Activated T-helper 1 cell treated with anti-CD3 and anti-CD28 coated beads, Interleukin-12 subunit alpha, Interleukin-12 subunit beta, Interleukin-2, Interleukin-4 antibody, amounts not matched to agents 30 ng/mL and 10 ng/mL and 1 ng/mL, durations not matched to agents 14 hours and 24 hours and 36 hours (primary cell): Measurements from ENCODE around the gene TOB1. TPM values are rescaled to one million over a fixed set of nuclear protein-coding genes. Genes with fewer than 3 reads are reported as not detected.

Experiments used
- DNase-seq: peaks from one replicate; pipeline ENCODE4 v3.0.0; 2021; ENCODE audit warnings: low spot score
- H3K27ac Mint-ChIP-seq: one replicate; pipeline ENCODE4 v1.8.0; 2021; ENCODE audit warnings: mild to moderate bottlenecking, mixed read lengths
- H3K27me3 Mint-ChIP-seq: one replicate; pipeline ENCODE4 v1.8.0; 2022; ENCODE audit warnings: mild to moderate bottlenecking, moderate library complexity, mixed read lengths; ENCODE audit not compliant: insufficient read depth
- H3K36me3 Mint-ChIP-seq: one replicate; pipeline ENCODE4 v1.8.0; 2021; ENCODE audit warnings: low read depth, mixed read lengths
- H3K4me1 Mint-ChIP-seq: one replicate; pipeline ENCODE4 v1.8.0; 2021; ENCODE audit warnings: low read depth, mixed read lengths
- H3K4me3 Mint-ChIP-seq: one replicate; pipeline ENCODE4 v1.8.0; 2021; ENCODE audit warnings: mild to moderate bottlenecking, moderate library complexity, mixed read lengths
- H3K9me3 Mint-ChIP-seq: one replicate; pipeline ENCODE4 v1.8.0; 2021; ENCODE audit warnings: mixed read lengths
- intact Hi-C: fragments of 100-400 bp; cut with micrococcal nuclease; formaldehyde crosslinking; loops from one replicate; pipeline ENCODE4 v1.15.1; 2024
- total RNA-seq: library from RNA; stranded (reverse); gene quantifications from 2 replicates; pipeline ENCODE4 v1.2.3, GENCODE V29; 2022

TOB1 gene
- total RNA-seq, 1 donor from 2014 or later: 35.5 TPM

- no peaks in the 10 kb centered on the region for H3K36me3 Mint-ChIP-seq
- no peak overlapping the region for H3K27ac Mint-ChIP-seq
- H3K9me3 Mint-ChIP-seq: no peaks in the 10 kb centered on the region
- intact Hi-C loops: no loop called here
- peaks cover 19% of the 10 kb centered on the region for H3K27me3 Mint-ChIP-seq
- H3K4me3 Mint-ChIP-seq: no peak overlapping the region
- no peak for DNase-seq
- no peaks in the 10 kb centered on the region for H3K4me1 Mint-ChIP-seq
These were observed 41.0 kb downstream of the TOB1 start for GRCh38 chr17:50825188-50825587.

GRCh38 chr17:50824429-50824828 lies 41.7 kb downstream of the TOB1 start:
- H3K9me3 Mint-ChIP-seq: no peaks in the 10 kb centered on the region
- H3K27ac Mint-ChIP-seq: no peak overlapping the region
- peaks cover 16% of the 10 kb centered on the region for H3K27me3 Mint-ChIP-seq
- H3K4me1 Mint-ChIP-seq: no peaks in the 10 kb centered on the region
- intact Hi-C loops: no loop called here
- no peaks in the 10 kb centered on the region for H3K36me3 Mint-ChIP-seq
- no peak overlapping the region for H3K4me3 Mint-ChIP-seq
- no peak for DNase-seq

GRCh38 chr17:50822550-50822949 lies 43.6 kb downstream of the TOB1 start:
- Mint-ChIP-seq H3K36me3 (no peaks in the 10 kb centered on the region), H3K4me3 (no peak overlapping the region), H3K4me1 (peaks cover 8% of the 10 kb centered on the region), H3K9me3 (no peaks in the 10 kb centered on the region), H3K27ac (no peak overlapping the region), H3K27me3 (peaks cover 11% of the 10 kb centered on the region)
- intact Hi-C loops: no loop called here
- DNase-seq: no peak

GRCh38 chr17:50820651-50821050 lies 45.5 kb downstream of the TOB1 start:
- Mint-ChIP-seq H3K4me1 (peaks cover 8% of the 10 kb centered on the region), H3K9me3 (no peaks in the 10 kb centered on the region), H3K27ac (no peak overlapping the region), H3K4me3 (no peak overlapping the region), H3K36me3 (no peaks in the 10 kb centered on the region), H3K27me3 (peaks cover 15% of the 10 kb centered on the region)
- no peak for DNase-seq
- intact Hi-C loops: no loop called here

- H3K36me3 Mint-ChIP-seq: no peaks in the 10 kb centered on the region
- H3K4me1 Mint-ChIP-seq: peaks cover 8% of the 10 kb centered on the region
- H3K9me3 Mint-ChIP-seq: no peaks in the 10 kb centered on the region
- no peak for DNase-seq
- no peak overlapping the region for H3K4me3 Mint-ChIP-seq
- H3K27ac Mint-ChIP-seq: peak overlapping the region; percentile 1
- intact Hi-C loops: no loop called here
- H3K27me3 Mint-ChIP-seq: peaks cover 15% of the 10 kb centered on the region
These were observed 47.1 kb downstream of the TOB1 start for GRCh38 chr17:50818921-50819657.

GRCh38 chr17:50818261-50818660 lies 47.9 kb downstream of the TOB1 start:
- intact Hi-C loops: no loop called here
- no peak overlapping the region for H3K4me3 Mint-ChIP-seq
- peaks cover 8% of the 10 kb centered on the region for H3K4me1 Mint-ChIP-seq

GRCh38 chr17:50817838-50818237 lies 48.3 kb downstream of the TOB1 start:
- DNase-seq: no peak
- peaks cover 19% of the 10 kb centered on the region for H3K27me3 Mint-ChIP-seq

More at GRCh38 chr17:50818261-50818660, 47.9 kb downstream of the TOB1 start:
- no peaks in the 10 kb centered on the region for H3K9me3 Mint-ChIP-seq
- peaks cover 19% of the 10 kb centered on the region for H3K27me3 Mint-ChIP-seq
- no peaks in the 10 kb centered on the region for H3K36me3 Mint-ChIP-seq
- no peak overlapping the region for H3K27ac Mint-ChIP-seq
- DNase-seq: no peak

GRCh38 chr17:50816771-50817751 lies 49.1 kb downstream of the TOB1 start:
- H3K9me3 Mint-ChIP-seq: no peaks in the 10 kb centered on the region
- H3K27me3 Mint-ChIP-seq: peaks cover 19% of the 10 kb centered on the region
- H3K27ac Mint-ChIP-seq: no peak overlapping the region
- no peaks in the 10 kb centered on the region for H3K36me3 Mint-ChIP-seq
- no peak overlapping the region for H3K4me3 Mint-ChIP-seq
- peak; percentile 34 for DNase-seq
- H3K4me1 Mint-ChIP-seq: peaks cover 8% of the 10 kb centered on the region
- intact Hi-C loops: loop anchor here (1.0 kb wide), 1 partner anchor 24 kb away; no protein-coding TSS in a partner anchor

More at GRCh38 chr17:50817838-50818237, 48.3 kb downstream of the TOB1 start:
- no peak overlapping the region for H3K4me3 Mint-ChIP-seq
- intact Hi-C loops: loop anchor here (1.0 kb wide), 1 partner anchor 23 kb away; no protein-coding TSS in a partner anchor
- no peaks in the 10 kb centered on the region for H3K36me3 Mint-ChIP-seq
- H3K9me3 Mint-ChIP-seq: no peaks in the 10 kb centered on the region
- peaks cover 8% of the 10 kb centered on the region for H3K4me1 Mint-ChIP-seq
- H3K27ac Mint-ChIP-seq: no peak overlapping the region

- Mint-ChIP-seq H3K27ac (no peak overlapping the region), H3K9me3 (no peaks in the 10 kb centered on the region), H3K27me3 (peaks cover 16% of the 10 kb centered on the region), H3K36me3 (no peaks in the 10 kb centered on the region), H3K4me3 (no peak overlapping the region), H3K4me1 (peaks cover 8% of the 10 kb centered on the region)
- intact Hi-C loops: no loop called here
- DNase-seq: no peak
These were observed 49.9 kb downstream of the TOB1 start for GRCh38 chr17:50816271-50816670.

- DNase-seq: no peak
- H3K9me3 Mint-ChIP-seq: no peaks in the 10 kb centered on the region
- peaks cover 8% of the 10 kb centered on the region for H3K4me1 Mint-ChIP-seq
- H3K27ac Mint-ChIP-seq: no peak overlapping the region
- no peak overlapping the region for H3K4me3 Mint-ChIP-seq
- peaks cover 13% of the 10 kb centered on the region for H3K27me3 Mint-ChIP-seq
- no peaks in the 10 kb centered on the region for H3K36me3 Mint-ChIP-seq
- intact Hi-C loops: no loop called here
These were observed 50.8 kb downstream of the TOB1 start for GRCh38 chr17:50815400-50815799.

- Mint-ChIP-seq H3K4me1 (no peaks in the 10 kb centered on the region), H3K4me3 (no peak overlapping the region), H3K27me3 (peaks cover 11% of the 10 kb centered on the region), H3K9me3 (no peaks in the 10 kb centered on the region), H3K36me3 (no peaks in the 10 kb centered on the region), H3K27ac (no peak overlapping the region)
- intact Hi-C loops: no loop called here
- DNase-seq: no peak
These were observed 52.6 kb downstream of the TOB1 start for GRCh38 chr17:50813583-50813982.
